Mesendoderm (in vitro differentiated cells): ENCODE measurements around the gene CFLAR.

ENCODE experiments used
- DNase-seq: peaks from one replicate; pipeline ENCODE4 v3.0.0; 2013
- H2AK5ac ChIP-seq: 2 replicates; pipeline ENCODE4 v1.6.1; 2013; ENCODE audit warnings: low read length, inconsistent platforms
- H2BK120ac ChIP-seq: 2 replicates; pipeline ENCODE4 v1.6.1; 2013; ENCODE audit warnings: low read depth, mild to moderate bottlenecking, low read length, moderate library complexity, mixed read lengths
- H2BK15ac ChIP-seq: replicated peaks from 2 replicates; pipeline ENCODE4 v1.6.1; 2013; ENCODE audit warnings: low read depth, mild to moderate bottlenecking, moderate library complexity
- H2BK5ac ChIP-seq: 2 replicates; pipeline ENCODE4 v1.6.1; 2013; ENCODE audit warnings: low read length, inconsistent platforms
- H3K18ac ChIP-seq: 2 replicates; pipeline ENCODE4 v1.6.1; 2013; ENCODE audit warnings: mild to moderate bottlenecking, low read length, mixed read lengths
- H3K23ac ChIP-seq: one replicate; pipeline ENCODE4 v1.6.1; 2013; ENCODE audit warnings: low read length
- H3K27ac ChIP-seq: 2 replicates; pipeline ENCODE4 v1.5.1; 2013; ENCODE audit warnings: low read depth, mild to moderate bottlenecking, inconsistent platforms, low read length, moderate library complexity
- H3K27me3 ChIP-seq: 2 replicates; pipeline ENCODE4 v1.6.1; 2013; ENCODE audit warnings: low read length, control low read depth, mild to moderate bottlenecking, inconsistent platforms; ENCODE audit not compliant: insufficient read depth, poor library complexity
- H3K36me3 ChIP-seq: 2 replicates; pipeline ENCODE4 v1.6.1; 2013; ENCODE audit warnings: low read length, inconsistent platforms; ENCODE audit not compliant: control insufficient read depth, insufficient read depth
- H3K4ac ChIP-seq: one replicate; pipeline ENCODE4 v1.6.1; 2013; ENCODE audit warnings: low read depth, mild to moderate bottlenecking, low read length, moderate library complexity
- H3K4me1 ChIP-seq: 2 replicates; pipeline ENCODE4 v1.6.1; 2013; ENCODE audit warnings: low read depth, low read length, inconsistent platforms; ENCODE audit not compliant: control insufficient read depth
- H3K4me2 ChIP-seq: 2 replicates; pipeline ENCODE4 v1.6.1; 2013; ENCODE audit warnings: low read length
- H3K4me3 ChIP-seq: 2 replicates; pipeline ENCODE4 v1.5.1; 2013; ENCODE audit warnings: mild to moderate bottlenecking, low read length
- H3K56ac ChIP-seq: one replicate; pipeline ENCODE4 v1.6.1; 2013; ENCODE audit warnings: low read length
- H3K79me1 ChIP-seq: 2 replicates; pipeline ENCODE4 v1.6.1; 2013; ENCODE audit warnings: low read length, inconsistent platforms
- H3K79me2 ChIP-seq: 2 replicates; pipeline ENCODE4 v1.6.1; 2013; ENCODE audit warnings: mild to moderate bottlenecking, low read length; ENCODE audit not compliant: control insufficient read depth, insufficient read depth
- H3K9ac ChIP-seq: 2 replicates; pipeline ENCODE4 v1.6.1; 2013; ENCODE audit warnings: low read length, inconsistent platforms
- H4K5ac ChIP-seq: one replicate; pipeline ENCODE4 v1.6.1; 2013; ENCODE audit warnings: low read length
- H4K8ac ChIP-seq: one replicate; pipeline ENCODE4 v1.6.1; 2013; ENCODE audit warnings: low read depth, mild to moderate bottlenecking, control low read depth, low read length, moderate library complexity
- WGBS: extraction: QIAGEN DNeasy Blood & Tissue Kit; methylation state at CpG from one replicate; pipeline ENCODE4 v1.1.7; 2013; ENCODE audit warnings: low lambda C conversion rate, missing lambda C conversion rate; ENCODE audit not compliant: insufficient coverage; ENCODE audit errors: extremely low coverage; 5-methylcytosine and 5-hydroxymethylcytosine counted together

Gene CFLAR

DNA sequence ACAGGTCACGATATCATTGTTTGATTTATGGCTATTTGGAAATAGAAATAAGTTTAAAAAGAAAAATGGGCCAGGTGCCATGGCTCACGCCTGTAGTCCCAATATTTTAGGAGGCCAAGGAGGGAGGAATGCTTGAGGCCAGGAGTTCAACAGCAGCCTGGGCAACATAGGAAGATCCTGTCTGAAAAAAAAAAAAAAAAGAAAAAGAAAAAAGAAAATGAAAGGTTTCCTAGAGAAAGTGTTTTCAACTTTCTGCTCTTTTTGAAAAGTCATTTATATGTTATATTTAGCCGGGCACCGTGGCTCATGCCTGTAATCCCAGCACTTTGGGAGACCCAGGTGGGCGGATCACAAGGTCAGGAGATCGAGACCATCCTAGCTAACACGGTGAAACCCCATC, 41.0 kb upstream of the CFLAR start:
- no peak overlapping the region for H2BK120ac ChIP-seq
- no CpG with 5 or more reads among the region's 7 CpGs for WGBS
- H3K23ac ChIP-seq = no peak overlapping the region
- no peak overlapping the region for H3K9ac ChIP-seq
- H3K79me2 ChIP-seq = peaks cover 9% of the 10 kb centered on the region
- H3K27me3 ChIP-seq = no peaks in the 10 kb centered on the region
- no peak overlapping the region for H2BK5ac ChIP-seq
- no peak overlapping the region for H3K18ac ChIP-seq
- no peaks in the 10 kb centered on the region for H3K4me1 ChIP-seq
- no peak overlapping the region for H3K4me2 ChIP-seq
- no peak overlapping the region for H2AK5ac ChIP-seq
- H3K79me1 ChIP-seq = peaks cover 7% of the 10 kb centered on the region
- no peak overlapping the region for H4K8ac ChIP-seq
- no peak overlapping the region for H3K4me3 ChIP-seq
- H3K27ac ChIP-seq = no peak overlapping the region
- H3K56ac ChIP-seq = no peak overlapping the region
- DNase-seq = no peak
- no peaks in the 10 kb centered on the region for H3K36me3 ChIP-seq
- no peak overlapping the region for H3K4ac ChIP-seq
- H4K5ac ChIP-seq = no peak overlapping the region
- no peak overlapping the region for H2BK15ac ChIP-seq

DNA sequence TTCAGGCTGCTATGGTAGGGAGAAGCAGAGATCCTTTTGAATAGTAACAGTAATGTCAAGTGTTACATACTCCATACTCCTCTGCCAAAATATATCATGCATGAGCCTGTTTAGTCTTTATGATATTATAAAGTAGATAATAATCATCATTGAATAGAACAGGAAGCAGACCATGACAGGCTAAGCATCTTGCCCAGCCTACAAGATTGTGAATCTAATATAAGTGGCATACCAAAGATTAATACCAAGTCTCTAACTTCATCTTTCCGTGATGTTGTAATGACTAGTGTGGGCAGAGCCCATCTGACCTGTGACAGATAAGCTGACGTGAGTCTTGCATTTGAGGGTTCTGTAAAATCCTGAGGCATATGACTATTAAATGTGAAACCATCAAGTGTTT, 31.1 kb upstream of the CFLAR start:
- H3K36me3 ChIP-seq = peaks cover 2% of the 10 kb centered on the region
- no CpG with 5 or more reads among the region's 2 CpGs for WGBS

DNA sequence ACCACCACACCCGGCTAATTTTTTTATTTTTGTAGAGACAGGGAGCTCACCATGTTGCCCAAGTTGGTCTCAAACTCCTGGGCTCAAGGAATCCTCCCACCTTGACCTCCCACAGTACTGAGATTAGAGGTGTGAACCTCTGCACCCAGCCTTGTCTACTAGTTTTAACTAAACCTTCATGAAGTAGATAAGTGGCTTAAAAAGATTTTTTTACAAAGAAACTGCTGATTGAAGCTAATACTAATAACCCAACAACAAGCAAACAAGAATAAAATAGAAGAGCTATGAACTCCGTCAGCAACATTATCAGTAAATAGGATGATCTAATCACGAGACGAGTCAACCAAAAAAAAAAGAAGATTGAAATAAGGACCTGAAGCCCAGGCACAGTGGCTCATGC, 25.4 kb upstream of the CFLAR start:
- Histone ChIP-seq H3K27me3 (no peaks in the 10 kb centered on the region), H3K4ac (peak overlapping the region; percentile 43), H2BK5ac (no peak overlapping the region), H3K79me1 (no peaks in the 10 kb centered on the region), H3K4me1 (no peaks in the 10 kb centered on the region), H3K9ac (no peak overlapping the region), H3K27ac (no peak overlapping the region), H3K4me2 (no peak overlapping the region), H3K36me3 (no peaks in the 10 kb centered on the region), H4K5ac (no peak overlapping the region), H2BK15ac (no peak overlapping the region), H4K8ac (no peak overlapping the region), H2AK5ac (no peak overlapping the region), H3K18ac (no peak overlapping the region), H3K56ac (no peak overlapping the region), H2BK120ac (no peak overlapping the region), H3K23ac (no peak overlapping the region), H3K79me2 (no peaks in the 10 kb centered on the region), H3K4me3 (no peak overlapping the region)
- no CpG with 5 or more reads among the region's 4 CpGs for WGBS
- peak; percentile 74 for DNase-seq

More for the DNA sequence above, 31.1 kb upstream of the CFLAR start:
- Histone ChIP-seq H2BK15ac (no peak overlapping the region), H2BK5ac (no peak overlapping the region), H3K56ac (no peak overlapping the region), H4K5ac (no peak overlapping the region), H3K4me3 (no peak overlapping the region), H3K79me2 (no peaks in the 10 kb centered on the region), H3K9ac (no peak overlapping the region), H3K4me2 (no peak overlapping the region), H3K18ac (no peak overlapping the region), H3K79me1 (no peaks in the 10 kb centered on the region), H2AK5ac (no peak overlapping the region), H2BK120ac (no peak overlapping the region), H3K27me3 (no peaks in the 10 kb centered on the region), H3K27ac (no peak overlapping the region), H3K23ac (no peak overlapping the region), H3K4me1 (no peaks in the 10 kb centered on the region), H3K4ac (no peak overlapping the region), H4K8ac (no peak overlapping the region)
- no peak for DNase-seq

DNA sequence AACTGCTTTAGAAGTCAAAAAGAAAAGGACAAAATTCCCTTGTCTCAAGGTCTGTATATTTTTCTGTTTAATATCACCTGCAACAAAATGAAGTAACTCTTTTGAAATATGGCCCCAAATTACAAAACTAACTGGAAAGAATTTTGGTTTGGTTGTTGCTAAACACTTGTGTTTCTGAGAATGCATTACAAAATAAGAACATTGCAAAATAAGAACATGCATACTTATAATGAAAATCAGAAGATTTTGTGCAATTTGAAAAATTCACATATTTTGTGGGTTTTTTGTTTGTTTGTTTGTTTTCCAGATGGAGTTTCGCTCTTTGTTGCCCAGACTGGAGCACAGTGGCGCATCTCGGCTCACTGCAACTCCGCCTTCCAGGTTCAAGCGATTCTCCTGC, 22.4 kb upstream of the CFLAR start:
- WGBS = no CpG with 5 or more reads among the region's 5 CpGs
- no peak overlapping the region for H2AK5ac ChIP-seq
- no peak overlapping the region for H3K27ac ChIP-seq
- H3K56ac ChIP-seq = no peak overlapping the region
- no peaks in the 10 kb centered on the region for H3K36me3 ChIP-seq
- H3K4me1 ChIP-seq = no peaks in the 10 kb centered on the region
- H3K4me2 ChIP-seq = no peak overlapping the region
- no peak overlapping the region for H3K23ac ChIP-seq
- H3K27me3 ChIP-seq = no peaks in the 10 kb centered on the region
- H2BK120ac ChIP-seq = no peak overlapping the region
- no peak for DNase-seq
- no peaks in the 10 kb centered on the region for H3K79me1 ChIP-seq
- H3K4ac ChIP-seq = no peak overlapping the region
- no peak overlapping the region for H3K18ac ChIP-seq
- H3K79me2 ChIP-seq = no peaks in the 10 kb centered on the region
- H4K5ac ChIP-seq = no peak overlapping the region
- H3K9ac ChIP-seq = no peak overlapping the region
- no peak overlapping the region for H2BK15ac ChIP-seq
- no peak overlapping the region for H4K8ac ChIP-seq
- H2BK5ac ChIP-seq = no peak overlapping the region
- H3K4me3 ChIP-seq = no peak overlapping the region

DNA sequence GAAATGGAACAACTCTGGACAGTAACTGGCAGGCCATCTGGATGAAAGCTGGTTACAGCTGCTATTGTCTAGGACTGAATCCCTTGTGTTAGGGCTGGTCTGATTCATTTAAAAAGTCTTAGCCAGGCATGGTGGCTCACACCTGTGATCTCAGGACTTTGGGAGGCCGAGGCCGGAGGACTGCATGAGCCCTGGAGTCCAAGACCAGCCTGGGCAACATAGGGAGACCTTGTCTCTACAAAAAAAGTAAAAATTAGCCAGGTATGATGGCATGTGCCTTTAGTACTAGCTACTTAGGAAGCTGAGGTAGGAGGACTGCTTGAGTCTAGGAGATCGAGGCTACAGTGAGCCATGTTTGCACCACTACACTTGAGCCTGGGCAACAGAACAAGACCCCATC, 15.5 kb upstream of the CFLAR start:
- no peak overlapping the region for H3K18ac ChIP-seq
- H3K4ac ChIP-seq = no peak overlapping the region
- H3K23ac ChIP-seq = no peak overlapping the region
- no peak overlapping the region for H2BK120ac ChIP-seq
- H3K79me2 ChIP-seq = no peaks in the 10 kb centered on the region
- H2AK5ac ChIP-seq = no peak overlapping the region
- no peaks in the 10 kb centered on the region for H3K27me3 ChIP-seq
- H3K4me3 ChIP-seq = no peak overlapping the region
- H3K9ac ChIP-seq = no peak overlapping the region
- no peaks in the 10 kb centered on the region for H3K4me1 ChIP-seq
- H2BK5ac ChIP-seq = no peak overlapping the region
- no peak overlapping the region for H3K4me2 ChIP-seq
- no peaks in the 10 kb centered on the region for H3K36me3 ChIP-seq
- no peak overlapping the region for H4K5ac ChIP-seq
- H3K27ac ChIP-seq = no peak overlapping the region
- DNase-seq = no peak
- no peaks in the 10 kb centered on the region for H3K79me1 ChIP-seq
- no peak overlapping the region for H2BK15ac ChIP-seq
- no CpG with 5 or more reads among the region's 3 CpGs for WGBS
- H4K8ac ChIP-seq = no peak overlapping the region
- H3K56ac ChIP-seq = no peak overlapping the region

DNA sequence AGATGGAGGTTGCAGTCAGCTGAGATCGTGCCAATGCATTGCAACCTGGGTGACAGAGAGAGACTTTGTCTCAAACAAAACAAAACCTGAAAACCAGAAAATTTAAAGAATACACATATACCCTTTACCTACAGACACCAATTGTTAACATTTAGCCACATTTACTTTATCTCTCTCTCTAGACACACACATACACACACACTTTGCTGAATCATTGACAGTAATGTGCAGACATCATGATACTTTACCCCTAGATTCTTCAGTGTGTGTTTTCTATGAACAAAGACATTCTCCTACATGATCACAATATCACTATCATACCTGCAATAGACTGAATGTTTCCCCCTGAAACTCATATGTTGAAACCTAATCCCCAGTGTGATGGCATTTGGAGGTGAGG, 10.2 kb upstream of the CFLAR start:
- Histone ChIP-seq H2BK15ac (no peak overlapping the region), H3K23ac (no peak overlapping the region), H3K27ac (no peak overlapping the region), H3K4ac (no peak overlapping the region), H3K9ac (no peak overlapping the region), H3K79me1 (no peaks in the 10 kb centered on the region), H3K4me2 (no peak overlapping the region), H2BK5ac (no peak overlapping the region), H4K8ac (no peak overlapping the region), H3K4me1 (no peaks in the 10 kb centered on the region), H3K36me3 (no peaks in the 10 kb centered on the region), H3K27me3 (no peaks in the 10 kb centered on the region), H3K79me2 (no peaks in the 10 kb centered on the region), H3K4me3 (no peak overlapping the region), H2BK120ac (no peak overlapping the region), H3K18ac (no peak overlapping the region), H3K56ac (no peak overlapping the region), H4K5ac (no peak overlapping the region), H2AK5ac (no peak overlapping the region)
- DNase-seq = no peak
- no CpG with 5 or more reads among the region's 1 CpG for WGBS
